ENCODE measurements around the gene SUSD5.

DNA sequence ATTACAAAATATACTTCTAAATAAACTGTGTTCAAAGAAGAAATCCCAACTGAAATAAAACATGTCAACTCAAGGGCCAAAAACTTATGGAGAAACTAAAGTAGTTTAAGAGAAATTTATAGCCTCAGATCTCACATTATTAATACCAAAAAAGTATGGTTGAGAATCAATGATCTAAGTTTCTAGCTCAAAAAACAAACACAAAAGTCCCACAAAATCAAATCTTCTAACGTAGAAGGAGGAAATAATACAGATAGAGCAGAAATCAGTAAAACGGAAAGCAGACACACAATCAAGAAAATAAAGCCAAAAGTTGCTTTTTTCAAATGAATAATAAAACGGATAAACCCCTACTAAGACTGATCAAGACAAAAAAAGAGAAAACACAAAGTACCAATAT, 2.9 kb downstream of the SUSD5 start:
- no peak for TF ChIP-seq POLR2A (IDR thresholded peaks at IDR 0.05)
- TF ChIP-seq, protein P1, sequence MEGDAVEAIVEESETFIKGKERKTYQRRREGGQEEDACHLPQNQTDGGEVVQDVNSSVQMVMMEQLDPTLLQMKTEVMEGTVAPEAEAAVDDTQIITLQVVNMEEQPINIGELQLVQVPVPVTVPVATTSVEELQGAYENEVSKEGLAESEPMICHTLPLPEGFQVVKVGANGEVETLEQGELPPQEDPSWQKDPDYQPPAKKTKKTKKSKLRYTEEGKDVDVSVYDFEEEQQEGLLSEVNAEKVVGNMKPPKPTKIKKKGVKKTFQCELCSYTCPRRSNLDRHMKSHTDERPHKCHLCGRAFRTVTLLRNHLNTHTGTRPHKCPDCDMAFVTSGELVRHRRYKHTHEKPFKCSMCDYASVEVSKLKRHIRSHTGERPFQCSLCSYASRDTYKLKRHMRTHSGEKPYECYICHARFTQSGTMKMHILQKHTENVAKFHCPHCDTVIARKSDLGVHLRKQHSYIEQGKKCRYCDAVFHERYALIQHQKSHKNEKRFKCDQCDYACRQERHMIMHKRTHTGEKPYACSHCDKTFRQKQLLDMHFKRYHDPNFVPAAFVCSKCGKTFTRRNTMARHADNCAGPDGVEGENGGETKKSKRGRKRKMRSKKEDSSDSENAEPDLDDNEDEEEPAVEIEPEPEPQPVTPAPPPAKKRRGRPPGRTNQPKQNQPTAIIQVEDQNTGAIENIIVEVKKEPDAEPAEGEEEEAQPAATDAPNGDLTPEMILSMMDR (IDR thresholded peaks at IDR 0.05), result no peak

Measured in breast epithelium (tissue), 3 donors.